HEK293 (cell line): Measurements from ENCODE around the gene RDH5.
A peak's percentile ranks its signal among the peaks of the same experiment; 100 is the strongest.

ENCODE experiments used
- CTCF ChIA-PET: fragments of 350-600 bp; formaldehyde crosslinking; extraction: SDS; loops from one replicate; lab custom pipeline; 2021; ENCODE audit warnings: antibody characterized with exemption; lab: Yijun Ruan, JAX
- POLR2A ChIA-PET: fragments of 300-600 bp; formaldehyde crosslinking; extraction: SDS; loops from one replicate; lab custom pipeline; 2020; ENCODE audit warnings: antibody characterized with exemption, inconsistent platforms; lab: Yijun Ruan, JAX
- H3K27ac ChIP-seq: fragments of 200-500 bp; sonication (Bioruptor generic); 2 replicates; pipeline ENCODE4 v1.5.1; 2014; ENCODE audit warnings: low read depth, low read length, control low read depth, inconsistent platforms; ENCODE audit errors: extremely low read depth
- H3K36me3 ChIP-seq, 2 experiments: fragments of 200-500 bp in 1 of 2; sonication (Bioruptor generic) in 1 of 2; 1 replicate in 1 of 2; 2 replicates in 1 of 2; pipeline ENCODE4 v1.5.1; 2014 to 2017; ENCODE audit warnings: inconsistent platforms in 2 of 2, low read length in 2 of 2; ENCODE audit not compliant: control insufficient read depth in 2 of 2, insufficient read depth in 1 of 2
- H3K4me1 ChIP-seq: fragments of 200-500 bp; sonication (Bioruptor generic); 2 replicates; pipeline ENCODE4 v1.5.1; 2014; ENCODE audit warnings: mild to moderate bottlenecking, low read length, inconsistent platforms; ENCODE audit not compliant: control insufficient read depth, insufficient read depth
- H3K4me3 ChIP-seq: 2 replicates; pipeline ENCODE4 v1.5.1; 2011; ENCODE audit warnings: low read depth, mild to moderate bottlenecking, control low read depth, low read length, moderate library complexity
- H3K9me3 ChIP-seq: fragments of 200-500 bp; sonication (Bioruptor generic); 2 replicates; pipeline ENCODE4 v1.5.1; 2014; ENCODE audit warnings: low read depth, low read length, inconsistent platforms; ENCODE audit not compliant: control insufficient read depth, insufficient read depth
- FEZF1 ChIP-seq: fragments of 450-650 bp; formaldehyde crosslinking; IDR thresholded peaks from 2 replicates; pipeline ENCODE4 v1.5.1; 2016; ENCODE audit warnings: missing biosample characterization, missing genetic modification characterization
- IKZF3 ChIP-seq: fragments of 450-650 bp; IDR thresholded peaks from 2 replicates; pipeline ENCODE4 v1.5.0; 2018; ENCODE audit warnings: missing biosample characterization, mild to moderate bottlenecking, missing genetic modification characterization, moderate library complexity
- PRDM2 ChIP-seq: fragments of 450-650 bp; formaldehyde crosslinking; IDR thresholded peaks from 2 replicates; pipeline ENCODE4 v1.5.1; 2016; ENCODE audit warnings: missing biosample characterization, missing genetic modification characterization, borderline replicate concordance
- ZBTB6 ChIP-seq: fragments of 450-650 bp; formaldehyde crosslinking; IDR thresholded peaks from 2 replicates; pipeline ENCODE4 v1.5.1; 2017; ENCODE audit warnings: missing biosample characterization, missing genetic modification characterization
- ZNF26 ChIP-seq: fragments of 450-650 bp; formaldehyde crosslinking; IDR thresholded peaks from 2 replicates; pipeline ENCODE4 v1.5.1; 2016; ENCODE audit warnings: missing biosample characterization, missing genetic modification characterization
- ZNF747 ChIP-seq: fragments of 450-650 bp; formaldehyde crosslinking; IDR thresholded peaks from 2 replicates; pipeline ENCODE4 v1.5.1; 2016; ENCODE audit warnings: missing biosample characterization, missing genetic modification characterization
- ZNF843 ChIP-seq: fragments of 450-650 bp; formaldehyde crosslinking; IDR thresholded peaks from 2 replicates; pipeline ENCODE4 v1.5.1; 2016; ENCODE audit warnings: missing biosample characterization, missing genetic modification characterization
- TF ChIP-seq, protein P1 (sequence below): fragments of 450-650 bp; formaldehyde crosslinking; IDR thresholded peaks from 2 replicates; pipeline ENCODE4 v1.5.1; 2016; ENCODE audit warnings: missing biosample characterization, missing genetic modification characterization, low read depth
- TF ChIP-seq, protein P2 (sequence below): fragments of 450-650 bp; formaldehyde crosslinking; IDR thresholded peaks from 2 replicates; pipeline ENCODE4 v1.5.1; 2016; ENCODE audit warnings: missing biosample characterization, missing genetic modification characterization

The RDH5 gene

GRCh38 chr12:55739025-55739378 is 18.8 kb downstream of the RDH5 start:
- TF ChIP-seq ZNF843 (tag by site-specific recombination) = 0 out of 2 replicates have a peak, but pooled peaks have one; percentile 1
- TF ChIP-seq, protein P1, sequence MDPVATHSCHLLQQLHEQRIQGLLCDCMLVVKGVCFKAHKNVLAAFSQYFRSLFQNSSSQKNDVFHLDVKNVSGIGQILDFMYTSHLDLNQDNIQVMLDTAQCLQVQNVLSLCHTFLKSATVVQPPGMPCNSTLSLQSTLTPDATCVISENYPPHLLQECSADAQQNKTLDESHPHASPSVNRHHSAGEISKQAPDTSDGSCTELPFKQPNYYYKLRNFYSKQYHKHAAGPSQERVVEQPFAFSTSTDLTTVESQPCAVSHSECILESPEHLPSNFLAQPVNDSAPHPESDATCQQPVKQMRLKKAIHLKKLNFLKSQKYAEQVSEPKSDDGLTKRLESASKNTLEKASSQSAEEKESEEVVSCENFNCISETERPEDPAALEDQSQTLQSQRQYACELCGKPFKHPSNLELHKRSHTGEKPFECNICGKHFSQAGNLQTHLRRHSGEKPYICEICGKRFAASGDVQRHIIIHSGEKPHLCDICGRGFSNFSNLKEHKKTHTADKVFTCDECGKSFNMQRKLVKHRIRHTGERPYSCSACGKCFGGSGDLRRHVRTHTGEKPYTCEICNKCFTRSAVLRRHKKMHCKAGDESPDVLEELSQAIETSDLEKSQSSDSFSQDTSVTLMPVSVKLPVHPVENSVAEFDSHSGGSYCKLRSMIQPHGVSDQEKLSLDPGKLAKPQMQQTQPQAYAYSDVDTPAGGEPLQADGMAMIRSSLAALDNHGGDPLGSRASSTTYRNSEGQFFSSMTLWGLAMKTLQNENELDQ (tag by site-specific recombination) = no peak
- TF ChIP-seq IKZF3 (tag by site-specific recombination) = 0 out of 2 replicates have a peak, but pooled peaks have one; percentile 7
- Histone ChIP-seq H3K4me1 (peaks cover 11% of the 10 kb centered on the region; the same call in 1 of the 2 replicates), H3K27ac (no peak overlapping the region), H3K9me3 (no peaks in the 10 kb centered on the region), H3K36me3 (no peaks in the 10 kb centered on the region), H3K4me3 (no peak overlapping the region)
- POLR2A ChIA-PET = interaction anchor here (1.0 to 3.4 kb wide), 12 partner anchors 8 to 378 kb away, joined by 3 to 24 read pairs (median 4); partner anchors contain the start of genes CD63, DNAJC14, PA2G4 and PYM1
- CTCF ChIA-PET = interaction anchor here (0.6 to 6.8 kb wide), 51 partner anchors 9 to 1021 kb away, joined by 3 to 127 read pairs (median 7); partner anchors contain the start of genes CD63, DNAJC14, ORMDL2 and RDH5

DNA sequence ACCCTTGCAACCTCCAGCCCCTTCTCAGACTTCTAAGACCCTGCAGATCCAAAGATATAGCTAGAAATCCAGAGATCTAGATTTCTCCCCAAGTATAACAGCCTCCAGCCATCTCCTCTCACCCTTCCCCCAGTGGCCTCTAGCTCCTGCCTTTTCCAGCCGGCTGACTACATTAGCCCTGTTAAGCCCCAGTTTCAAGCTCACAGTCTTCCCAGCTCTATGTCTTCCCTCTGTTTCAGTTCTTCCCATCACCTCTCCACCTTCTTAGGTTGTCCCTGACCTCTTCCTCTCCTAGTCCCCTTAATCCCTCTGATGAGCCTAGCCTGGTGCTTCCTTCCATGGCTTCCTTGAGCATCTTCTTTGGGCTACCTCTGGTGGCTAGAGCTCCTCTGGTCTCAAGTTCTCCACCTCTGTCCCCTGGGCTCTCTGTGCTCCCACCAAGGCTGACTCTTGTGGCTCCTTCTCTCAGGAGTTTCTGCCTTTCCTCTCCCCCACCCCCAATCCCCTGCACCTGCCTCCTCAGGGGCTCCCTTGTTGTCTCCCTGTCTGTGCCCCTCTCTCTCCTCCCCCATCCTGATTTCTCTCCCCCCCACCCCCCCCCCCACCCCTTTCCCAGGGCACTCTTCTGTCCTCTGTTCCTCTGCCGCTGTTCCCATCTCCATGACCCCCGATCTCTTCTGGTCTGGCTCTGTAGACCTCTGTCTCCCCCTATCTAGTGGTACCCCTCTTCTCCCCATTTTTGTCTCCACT is 21.9 kb downstream of the RDH5 start:
- Histone ChIP-seq H3K36me3 (peaks cover 0 to 6% of the 10 kb centered on the region in 2 experiments; a peak in 1 of 3 replicates), H3K4me3 (no peak overlapping the region; the same call in 1 of the 2 replicates), H3K27ac (no peak overlapping the region), H3K9me3 (no peaks in the 10 kb centered on the region), H3K4me1 (peaks cover 21% of the 10 kb centered on the region; the same call in 1 of the 2 replicates)
- CTCF ChIA-PET = interaction anchor here (0.6 to 6.1 kb wide), 6 partner anchors 48 to 302 kb away, joined by 3 to 79 read pairs (median 3); no protein-coding TSS in a partner anchor
- TF ChIP-seq ZBTB6 (tag by site-specific recombination) (peak; percentile 68; the same call in 1 of the 2 replicates), ZNF747 (no peak), FEZF1 (tag by site-specific recombination) (peak; percentile 85)
- POLR2A ChIA-PET = interaction anchor here (0.7 to 2.5 kb wide), 5 partner anchors 12 to 255 kb away, joined by 3 to 17 read pairs (median 4); partner anchors contain the start of genes CD63, ORMDL2, RAB5B and SUOX

- Histone ChIP-seq H3K27ac (peak within 1 kb of the TSS; percentile 68; the same call in 1 of the 2 replicates), H3K4me1 (peaks cover 14% of the 10 kb centered on the region; the same call in 1 of the 2 replicates), H3K9me3 (no peaks in the 10 kb centered on the region), H3K36me3 (peaks cover 0 to 13% of the 10 kb centered on the region in 2 experiments; a peak in 1 of 3 replicates), H3K4me3 (peak within 1 kb of the TSS; percentile 65)
- ChIA-PET CTCF (interaction anchor here (0.7 to 1.4 kb wide), 4 partner anchors 13 to 301 kb away, joined by 3 to 4 read pairs (median 4); no protein-coding TSS in a partner anchor), POLR2A (interaction anchor here (0.6 to 2.5 kb wide), 12 partner anchors 10 to 488 kb away, joined by 3 to 17 read pairs (median 5); partner anchors contain the start of genes CD63, DNAJC14, ORMDL2 and RAB5B)
- TF ChIP-seq IKZF3 (tag by site-specific recombination) = peak; percentile 63; the same call in 1 of the 2 replicates
- no peak for TF ChIP-seq ZNF26 (tag by site-specific recombination)
- no peak for TF ChIP-seq PRDM2
- TF ChIP-seq, protein P2, sequence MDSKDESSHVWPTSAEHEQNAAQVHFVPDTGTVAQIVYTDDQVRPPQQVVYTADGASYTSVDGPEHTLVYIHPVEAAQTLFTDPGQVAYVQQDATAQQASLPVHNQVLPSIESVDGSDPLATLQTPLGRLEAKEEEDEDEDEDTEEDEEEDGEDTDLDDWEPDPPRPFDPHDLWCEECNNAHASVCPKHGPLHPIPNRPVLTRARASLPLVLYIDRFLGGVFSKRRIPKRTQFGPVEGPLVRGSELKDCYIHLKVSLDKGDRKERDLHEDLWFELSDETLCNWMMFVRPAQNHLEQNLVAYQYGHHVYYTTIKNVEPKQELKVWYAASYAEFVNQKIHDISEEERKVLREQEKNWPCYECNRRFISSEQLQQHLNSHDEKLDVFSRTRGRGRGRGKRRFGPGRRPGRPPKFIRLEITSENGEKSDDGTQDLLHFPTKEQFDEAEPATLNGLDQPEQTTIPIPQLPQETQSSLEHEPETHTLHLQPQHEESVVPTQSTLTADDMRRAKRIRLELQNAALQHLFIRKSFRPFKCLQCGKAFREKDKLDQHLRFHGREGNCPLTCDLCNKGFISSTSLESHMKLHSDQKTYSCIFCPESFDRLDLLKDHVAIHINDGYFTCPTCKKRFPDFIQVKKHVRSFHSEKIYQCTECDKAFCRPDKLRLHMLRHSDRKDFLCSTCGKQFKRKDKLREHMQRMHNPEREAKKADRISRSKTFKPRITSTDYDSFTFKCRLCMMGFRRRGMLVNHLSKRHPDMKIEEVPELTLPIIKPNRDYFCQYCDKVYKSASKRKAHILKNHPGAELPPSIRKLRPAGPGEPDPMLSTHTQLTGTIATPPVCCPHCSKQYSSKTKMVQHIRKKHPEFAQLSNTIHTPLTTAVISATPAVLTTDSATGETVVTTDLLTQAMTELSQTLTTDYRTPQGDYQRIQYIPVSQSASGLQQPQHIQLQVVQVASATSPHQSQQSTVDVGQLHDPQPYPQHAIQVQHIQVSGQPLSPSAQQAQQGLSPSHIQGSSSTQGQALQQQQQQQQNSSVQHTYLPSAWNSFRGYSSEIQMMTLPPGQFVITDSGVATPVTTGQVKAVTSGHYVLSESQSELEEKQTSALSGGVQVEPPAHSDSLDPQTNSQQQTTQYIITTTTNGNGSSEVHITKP = 0 out of 2 replicates have a peak, but pooled peaks have one; percentile 15
Measured at GRCh38 chr12:55742719-55743405, 22.7 kb downstream of the RDH5 start, which contains the start of gene GDF11. GDF11 (plus strand) TSS chr12:55743122; CDS start chr12:55743317, 195 bp downstream.
